Natural killer cell treated with Interleukin-12 subunit alpha and Interleukin-12 subunit beta and Interleukin-15 and Interleukin-18, amount 100 ng/mL, for 72 hours (primary cell): ENCODE measurements around the gene LRRC14B. TPM values are rescaled to one million over a fixed set of nuclear protein-coding genes. Genes with fewer than 3 reads are reported as not detected.

ENCODE experiments used
- ATAC-seq, 2 donors: fragments of 150-1000 bp; cut with Tn5 transposase in 1 of 2; sonication (Bioruptor Pico), chemical (Tn5 transposase) in 1 of 2; 2 replicates each; pipeline ENCODE4 v1.10.0; 2021
- DNase-seq: peaks from one replicate; pipeline ENCODE4 v3.0.0; 2022; ENCODE audit warnings: low spot score
- H3K27ac Mint-ChIP-seq, 2 donors: 1 replicate in 1 of 2; 2 replicates in 1 of 2; pipeline ENCODE4 v1.8.0; 2022; ENCODE audit warnings: mixed read lengths in 2 of 2, mild to moderate bottlenecking in 1 of 2, moderate library complexity in 1 of 2
- H3K27me3 Mint-ChIP-seq, 2 donors: 1 replicate in 1 of 2; 2 replicates in 1 of 2; pipeline ENCODE4 v1.8.0; 2022; ENCODE audit warnings: mixed read lengths in 2 of 2
- H3K36me3 Mint-ChIP-seq: one replicate; pipeline ENCODE4 v1.8.0; 2022; ENCODE audit warnings: mixed read lengths
- H3K4me1 Mint-ChIP-seq, 2 donors: 1 replicate in 1 of 2; 2 replicates in 1 of 2; pipeline ENCODE4 v1.8.0; 2022; ENCODE audit warnings: low read depth in 2 of 2, mixed read lengths in 2 of 2, mild to moderate bottlenecking in 1 of 2
- H3K4me3 Mint-ChIP-seq: one replicate; pipeline ENCODE4 v1.8.0; 2022; ENCODE audit warnings: mixed read lengths
- H3K9me3 Mint-ChIP-seq: 2 replicates; pipeline ENCODE4 v1.8.0; 2022; ENCODE audit warnings: mixed read lengths
- total RNA-seq, 2 donors: library from RNA; stranded (reverse); gene quantifications; one replicate each; pipeline ENCODE4 v1.2.3, GENCODE V29; 2022

LRRC14B gene
- total RNA-seq, 2 donors from 2014 or later: not detected

GRCh38 chr5:173392-174290 lies 17.7 kb upstream of the LRRC14B start:
- Mint-ChIP-seq H3K4me3 (no peak overlapping the region), H3K9me3 (no peaks in the 10 kb centered on the region), H3K4me1 (no peaks in the 10 kb centered on the region), H3K27me3 (peaks cover 0 to 11% of the 10 kb centered on the region in 2 donors), H3K36me3 (no peaks in the 10 kb centered on the region), H3K27ac (no peak overlapping the region)
- ATAC-seq (no peak), DNase-seq (no peak)

GRCh38 chr5:174291-174600 lies 17.0 kb upstream of the LRRC14B start:
- no peak for ATAC-seq
- Mint-ChIP-seq H3K4me1 (no peaks in the 10 kb centered on the region), H3K4me3 (no peak overlapping the region), H3K27ac (no peak overlapping the region), H3K9me3 (no peaks in the 10 kb centered on the region), H3K36me3 (no peaks in the 10 kb centered on the region), H3K27me3 (peaks cover 2 to 17% of the 10 kb centered on the region in 2 donors)
- DNase-seq: no peak

GRCh38 chr5:174876-175465 lies 16.3 kb upstream of the LRRC14B start:
- H3K36me3 Mint-ChIP-seq: no peaks in the 10 kb centered on the region
- no peaks in the 10 kb centered on the region for H3K9me3 Mint-ChIP-seq
- DNase-seq (no peak), ATAC-seq (no peak)
- no peak overlapping the region for H3K4me3 Mint-ChIP-seq
- H3K27me3 Mint-ChIP-seq: peaks cover 2 to 25% of the 10 kb centered on the region in 2 donors
- no peak overlapping the region for H3K27ac Mint-ChIP-seq
- no peaks in the 10 kb centered on the region for H3K4me1 Mint-ChIP-seq

GRCh38 chr5:176296-176823 lies 14.9 kb upstream of the LRRC14B start:
- H3K36me3 Mint-ChIP-seq: no peaks in the 10 kb centered on the region
- H3K9me3 Mint-ChIP-seq: no peaks in the 10 kb centered on the region
- DNase-seq: no peak
- no peak overlapping the region for H3K27ac Mint-ChIP-seq
- H3K4me3 Mint-ChIP-seq: no peak overlapping the region
- peaks cover 2 to 25% of the 10 kb centered on the region in 2 donors for H3K27me3 Mint-ChIP-seq
- no peak for ATAC-seq
- no peaks in the 10 kb centered on the region for H3K4me1 Mint-ChIP-seq

- no peak overlapping the region for H3K4me3 Mint-ChIP-seq
- no peak overlapping the region for H3K27ac Mint-ChIP-seq
- DNase-seq: no peak
- peaks cover 2 to 25% of the 10 kb centered on the region in 2 donors for H3K27me3 Mint-ChIP-seq
- H3K9me3 Mint-ChIP-seq: no peaks in the 10 kb centered on the region
- H3K4me1 Mint-ChIP-seq: no peaks in the 10 kb centered on the region
- no peaks in the 10 kb centered on the region for H3K36me3 Mint-ChIP-seq
- no peak for ATAC-seq
Measured at GRCh38 chr5:178110-178509, 13.2 kb upstream of the LRRC14B start.

- no peak overlapping the region for H3K4me3 Mint-ChIP-seq
- ATAC-seq (no peak), DNase-seq (peak; percentile 35)
- H3K9me3 Mint-ChIP-seq: no peaks in the 10 kb centered on the region
- no peaks in the 10 kb centered on the region for H3K4me1 Mint-ChIP-seq
- H3K27me3 Mint-ChIP-seq: peaks cover 2 to 25% of the 10 kb centered on the region in 2 donors
- H3K27ac Mint-ChIP-seq: no peak overlapping the region
- H3K36me3 Mint-ChIP-seq: no peaks in the 10 kb centered on the region
Measured at GRCh38 chr5:179401-179800, 11.9 kb upstream of the LRRC14B start.

- ATAC-seq (no peak), DNase-seq (peak; percentile 44)
- H3K36me3 Mint-ChIP-seq: no peaks in the 10 kb centered on the region
- peaks cover 2 to 25% of the 10 kb centered on the region in 2 donors for H3K27me3 Mint-ChIP-seq
- H3K27ac Mint-ChIP-seq: no peak overlapping the region
- no peaks in the 10 kb centered on the region for H3K4me1 Mint-ChIP-seq
- H3K9me3 Mint-ChIP-seq: no peaks in the 10 kb centered on the region
- H3K4me3 Mint-ChIP-seq: no peak overlapping the region
Measured at GRCh38 chr5:180286-180918, 10.9 kb upstream of the LRRC14B start.

- ATAC-seq: no peak
- no peaks in the 10 kb centered on the region for H3K36me3 Mint-ChIP-seq
- H3K9me3 Mint-ChIP-seq: no peaks in the 10 kb centered on the region
- no peak overlapping the region for H3K27ac Mint-ChIP-seq
- H3K4me3 Mint-ChIP-seq: no peak overlapping the region
- H3K27me3 Mint-ChIP-seq: peaks cover 2 to 25% of the 10 kb centered on the region in 2 donors
- peak; percentile 37 for DNase-seq
- no peaks in the 10 kb centered on the region for H3K4me1 Mint-ChIP-seq
Measured at GRCh38 chr5:181160-181559, 10.1 kb upstream of the LRRC14B start.

- no peak overlapping the region for H3K4me3 Mint-ChIP-seq
- no peaks in the 10 kb centered on the region for H3K9me3 Mint-ChIP-seq
- ATAC-seq (no peak), DNase-seq (peak; percentile 44)
- H3K27ac Mint-ChIP-seq: no peak overlapping the region
- peaks cover 2 to 25% of the 10 kb centered on the region in 2 donors for H3K27me3 Mint-ChIP-seq
- no peaks in the 10 kb centered on the region for H3K4me1 Mint-ChIP-seq
- no peaks in the 10 kb centered on the region for H3K36me3 Mint-ChIP-seq
Measured at GRCh38 chr5:181566-181965, 9.7 kb upstream of the LRRC14B start.

- Mint-ChIP-seq H3K4me3 (no peak overlapping the region), H3K4me1 (no peaks in the 10 kb centered on the region), H3K27ac (no peak overlapping the region), H3K36me3 (no peaks in the 10 kb centered on the region), H3K27me3 (peaks cover 2 to 22% of the 10 kb centered on the region in 2 donors), H3K9me3 (no peaks in the 10 kb centered on the region)
- DNase-seq (peak; percentile 32), ATAC-seq (no peak)
Measured at GRCh38 chr5:182126-182525, 9.2 kb upstream of the LRRC14B start.

GRCh38 chr5:184471-184870 lies 6.8 kb upstream of the LRRC14B start:
- Mint-ChIP-seq H3K9me3 (no peaks in the 10 kb centered on the region), H3K4me1 (peaks cover 0 to 7% of the 10 kb centered on the region in 2 donors), H3K27ac (no peak overlapping the region), H3K36me3 (no peaks in the 10 kb centered on the region), H3K4me3 (no peak overlapping the region), H3K27me3 (peaks cover 0 to 6% of the 10 kb centered on the region in 2 donors)
- ATAC-seq (no peak), DNase-seq (peak; percentile 10)

GRCh38 chr5:185095-186070 lies 5.9 kb upstream of the LRRC14B start:
- Mint-ChIP-seq H3K27me3 (peaks cover 0 to 3% of the 10 kb centered on the region in 2 donors), H3K4me1 (peaks cover 0 to 7% of the 10 kb centered on the region in 2 donors), H3K36me3 (no peaks in the 10 kb centered on the region), H3K9me3 (no peaks in the 10 kb centered on the region), H3K27ac (no peak overlapping the region), H3K4me3 (no peak overlapping the region)
- ATAC-seq: no peak
- peak; percentile 47 for DNase-seq
